Effector CD4-positive, alpha-beta T cell (primary cell): ENCODE measurements around the gene PRPS1L1. TPM values are rescaled to one million over a fixed set of nuclear protein-coding genes. Genes with fewer than 3 reads are reported as not detected.

Source experiments
- DNase-seq: peaks from one replicate; pipeline ENCODE4 v3.0.0-alpha.2; 2020
- total RNA-seq: gene quantifications from one replicate; lab custom pipeline; 2026; lab: John Stamatoyannopoulos, UW

The PRPS1L1 gene
- not detected for total RNA-seq

- DNase-seq, result no peak
Measured at GRCh38 chr7:18027628-18028027, at the start of gene PRPS1L1. PRPS1L1 (minus strand) TSS chr7:18027846.

GRCh38 chr7:18076461-18076860, 48.8 kb upstream of the PRPS1L1 start:
- DNase-seq, result no peak

- no peak for DNase-seq
Measured at GRCh38 chr7:18068745-18069144, 41.1 kb upstream of the PRPS1L1 start.

GRCh38 chr7:18064242-18064838, 36.7 kb upstream of the PRPS1L1 start:
- DNase-seq, result no peak

GRCh38 chr7:18063149-18063901, 35.7 kb upstream of the PRPS1L1 start:
- no peak for DNase-seq

- no peak for DNase-seq
Measured at GRCh38 chr7:18059171-18059570, 31.5 kb upstream of the PRPS1L1 start.

GRCh38 chr7:18053941-18054340, 26.3 kb upstream of the PRPS1L1 start:
- no peak for DNase-seq

GRCh38 chr7:18053177-18053928, 25.7 kb upstream of the PRPS1L1 start:
- DNase-seq, result no peak

GRCh38 chr7:18049262-18049661, 21.6 kb upstream of the PRPS1L1 start:
- DNase-seq, result no peak

- no peak for DNase-seq
Measured at GRCh38 chr7:18046601-18047000, 19.0 kb upstream of the PRPS1L1 start.

GRCh38 chr7:18045171-18045570, 17.5 kb upstream of the PRPS1L1 start:
- no peak for DNase-seq

- DNase-seq, result no peak
Measured at GRCh38 chr7:18041191-18041590, 13.5 kb upstream of the PRPS1L1 start.

GRCh38 chr7:18040196-18040595, 12.6 kb upstream of the PRPS1L1 start:
- DNase-seq, result no peak

GRCh38 chr7:18038382-18038781, 10.7 kb upstream of the PRPS1L1 start:
- no peak for DNase-seq

GRCh38 chr7:18037609-18038008, 10.0 kb upstream of the PRPS1L1 start:
- no peak for DNase-seq

- no peak for DNase-seq
Measured at GRCh38 chr7:18036783-18037182, 9.1 kb upstream of the PRPS1L1 start.

- no peak for DNase-seq
Measured at GRCh38 chr7:18030758-18031157, 3.1 kb upstream of the PRPS1L1 start.

- no peak for DNase-seq
Measured at GRCh38 chr7:18020138-18020715, 7.4 kb downstream of the PRPS1L1 start.

GRCh38 chr7:18019555-18019954, 8.1 kb downstream of the PRPS1L1 start:
- no peak for DNase-seq

- DNase-seq, result no peak
Measured at GRCh38 chr7:18018296-18019215, 9.1 kb downstream of the PRPS1L1 start.

- DNase-seq, result no peak
Measured at GRCh38 chr7:18016547-18017444, 10.8 kb downstream of the PRPS1L1 start.
